T-helper 2 cell treated with Interferon-gamma antibody and Interleukin-4, amounts not matched to agents 5 μg/mL and 100 μg/mL, for 36 hours (primary cell): ENCODE data around the gene LBR.

Experiments used
- DNase-seq: peaks from one replicate; pipeline ENCODE4 v3.0.0; 2021; ENCODE audit warnings: low spot score
- H3K27ac Mint-ChIP-seq: one replicate; pipeline ENCODE4 v1.8.0; 2021; ENCODE audit warnings: mild to moderate bottlenecking, mixed read lengths
- H3K27me3 Mint-ChIP-seq: one replicate; pipeline ENCODE4 v1.8.0; 2021; ENCODE audit warnings: low read depth, mixed read lengths
- H3K36me3 Mint-ChIP-seq: one replicate; pipeline ENCODE4 v1.8.0; 2021; ENCODE audit warnings: low read depth, mixed read lengths
- H3K4me1 Mint-ChIP-seq: one replicate; pipeline ENCODE4 v1.8.0; 2021; ENCODE audit warnings: low read depth, mixed read lengths
- H3K4me3 Mint-ChIP-seq: one replicate; pipeline ENCODE4 v1.8.0; 2022; ENCODE audit warnings: mild to moderate bottlenecking, moderate library complexity, mixed read lengths
- H3K9me3 Mint-ChIP-seq: one replicate; pipeline ENCODE4 v1.8.0; 2021; ENCODE audit warnings: mixed read lengths

LBR gene

GRCh38 chr1:225454733-225455132 is 26.9 kb upstream of the LBR start:
- no peaks in the 10 kb centered on the region for H3K9me3 Mint-ChIP-seq
- H3K27me3 Mint-ChIP-seq = no peaks in the 10 kb centered on the region
- H3K4me1 Mint-ChIP-seq = peaks cover 35% of the 10 kb centered on the region
- peak overlapping the region; percentile 33 for H3K4me3 Mint-ChIP-seq
- H3K27ac Mint-ChIP-seq = peak overlapping the region; percentile 74
- DNase-seq = peak; percentile 82
- peaks cover 3% of the 10 kb centered on the region for H3K36me3 Mint-ChIP-seq

GRCh38 chr1:225453797-225454648 is 26.2 kb upstream of the LBR start:
- Mint-ChIP-seq H3K27me3 (no peaks in the 10 kb centered on the region), H3K4me1 (peaks cover 29% of the 10 kb centered on the region), H3K4me3 (peak overlapping the region; percentile 33), H3K27ac (peak overlapping the region; percentile 62), H3K36me3 (peaks cover 3% of the 10 kb centered on the region), H3K9me3 (no peaks in the 10 kb centered on the region)
- no peak for DNase-seq

- Mint-ChIP-seq H3K36me3 (peaks cover 3% of the 10 kb centered on the region), H3K27me3 (no peaks in the 10 kb centered on the region), H3K9me3 (no peaks in the 10 kb centered on the region), H3K4me3 (no peak overlapping the region), H3K27ac (no peak overlapping the region), H3K4me1 (peaks cover 28% of the 10 kb centered on the region)
- DNase-seq = no peak
Measured at GRCh38 chr1:225451840-225452515, 24.1 kb upstream of the LBR start.

DNA sequence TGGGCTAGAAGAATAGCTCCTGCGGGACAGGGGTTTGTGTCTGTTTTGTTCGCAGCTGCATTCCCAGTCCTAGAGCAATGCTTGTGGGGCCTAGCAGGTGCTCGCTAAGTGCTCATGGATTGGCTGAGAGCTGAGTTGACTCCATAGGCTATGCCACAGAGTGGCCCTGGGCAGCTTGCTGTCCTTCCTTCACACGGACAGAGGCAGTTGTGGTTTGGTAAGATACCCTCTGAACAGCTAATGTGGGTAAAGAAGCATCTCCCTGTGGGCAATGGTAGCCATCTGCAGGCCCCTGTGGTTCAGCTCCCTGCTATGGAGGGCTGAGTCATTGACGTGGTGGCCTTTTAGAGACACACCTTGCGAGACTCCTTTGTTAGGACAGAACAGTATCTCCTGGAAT is 23.5 kb upstream of the LBR start:
- Mint-ChIP-seq H3K4me1 (peaks cover 28% of the 10 kb centered on the region), H3K27ac (no peak overlapping the region), H3K9me3 (no peaks in the 10 kb centered on the region), H3K4me3 (no peak overlapping the region), H3K27me3 (no peaks in the 10 kb centered on the region), H3K36me3 (peaks cover 3% of the 10 kb centered on the region)
- no peak for DNase-seq

DNA sequence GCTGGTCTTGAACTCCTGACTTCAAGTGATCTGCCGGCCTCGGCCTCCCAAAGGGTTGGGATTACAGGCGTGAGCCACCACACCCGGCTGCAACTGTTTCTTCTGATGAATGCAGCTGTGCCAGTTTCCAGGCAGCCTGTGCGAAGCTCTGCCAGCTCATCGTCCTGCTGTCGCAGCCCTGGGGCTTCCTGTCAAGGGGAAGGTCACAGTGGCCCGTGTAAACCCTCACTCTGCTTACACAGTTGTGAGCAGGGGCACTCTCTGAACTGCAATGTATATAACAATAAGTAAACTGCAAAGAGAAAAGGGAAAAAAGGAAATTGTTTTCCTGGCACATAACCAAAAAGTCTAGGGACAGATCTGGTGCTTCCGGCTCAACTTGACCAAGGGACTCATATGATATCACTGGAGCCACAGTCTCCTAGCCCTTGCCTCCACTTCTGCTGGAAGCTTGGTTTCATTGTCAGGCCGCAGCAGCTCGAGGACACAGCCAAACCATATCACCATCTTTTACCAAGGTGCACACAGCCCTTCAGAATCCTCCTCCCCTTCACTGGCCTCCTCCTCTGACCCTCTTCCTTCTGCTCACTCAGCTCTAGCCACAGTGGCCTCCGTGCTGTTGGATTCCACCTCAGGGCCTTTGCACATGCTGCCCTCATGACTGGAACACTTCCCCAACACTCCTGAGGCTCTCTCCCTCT is 22.8 kb upstream of the LBR start:
- Mint-ChIP-seq H3K27me3 (no peaks in the 10 kb centered on the region), H3K27ac (no peak overlapping the region), H3K4me1 (peaks cover 35% of the 10 kb centered on the region), H3K36me3 (peaks cover 3% of the 10 kb centered on the region), H3K4me3 (no peak overlapping the region), H3K9me3 (no peaks in the 10 kb centered on the region)
- DNase-seq = no peak

DNA sequence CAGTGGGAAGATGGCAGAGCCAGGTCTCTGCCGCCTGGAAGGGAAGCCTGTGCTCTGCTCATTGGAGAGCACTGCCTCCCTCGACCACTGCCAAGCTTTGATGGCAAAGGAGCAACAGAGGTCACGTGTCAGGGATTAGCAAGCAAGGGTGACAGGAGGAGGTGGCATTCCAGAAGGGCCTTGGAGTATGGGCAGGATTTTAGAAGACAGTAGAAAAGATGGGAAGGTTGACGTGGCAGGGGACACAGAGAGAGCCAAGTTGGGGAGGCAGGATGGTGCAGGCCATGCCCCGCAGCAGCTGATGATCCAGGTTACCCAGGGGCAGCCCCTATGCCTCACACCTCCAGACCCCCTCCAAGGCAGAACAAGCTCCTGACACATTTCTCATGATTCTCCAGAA is 21.9 kb upstream of the LBR start:
- H3K27me3 Mint-ChIP-seq = peaks cover 3% of the 10 kb centered on the region
- peaks cover 2% of the 10 kb centered on the region for H3K9me3 Mint-ChIP-seq
- peaks cover 4% of the 10 kb centered on the region for H3K36me3 Mint-ChIP-seq
- DNase-seq = no peak
- peaks cover 40% of the 10 kb centered on the region for H3K4me1 Mint-ChIP-seq
- H3K4me3 Mint-ChIP-seq = no peak overlapping the region
- no peak overlapping the region for H3K27ac Mint-ChIP-seq

GRCh38 chr1:225449261-225449660 is 21.4 kb upstream of the LBR start:
- DNase-seq = no peak
- Mint-ChIP-seq H3K4me1 (peaks cover 40% of the 10 kb centered on the region), H3K27me3 (peaks cover 3% of the 10 kb centered on the region), H3K4me3 (no peak overlapping the region), H3K9me3 (peaks cover 4% of the 10 kb centered on the region), H3K27ac (no peak overlapping the region), H3K36me3 (peaks cover 6% of the 10 kb centered on the region)

GRCh38 chr1:225448146-225448805 is 20.4 kb upstream of the LBR start:
- peaks cover 9% of the 10 kb centered on the region for H3K36me3 Mint-ChIP-seq
- H3K27me3 Mint-ChIP-seq = peaks cover 3% of the 10 kb centered on the region
- no peak for DNase-seq
- peaks cover 4% of the 10 kb centered on the region for H3K9me3 Mint-ChIP-seq
- H3K4me3 Mint-ChIP-seq = no peak overlapping the region
- no peak overlapping the region for H3K27ac Mint-ChIP-seq
- peaks cover 38% of the 10 kb centered on the region for H3K4me1 Mint-ChIP-seq

- Mint-ChIP-seq H3K27ac (peak overlapping the region; percentile 1), H3K4me3 (no peak overlapping the region), H3K4me1 (peaks cover 43% of the 10 kb centered on the region), H3K27me3 (peaks cover 3% of the 10 kb centered on the region), H3K9me3 (peaks cover 4% of the 10 kb centered on the region), H3K36me3 (peaks cover 9% of the 10 kb centered on the region)
- no peak for DNase-seq
Measured at GRCh38 chr1:225447650-225448089, 19.8 kb upstream of the LBR start.

- DNase-seq = no peak
- Mint-ChIP-seq H3K4me1 (peaks cover 47% of the 10 kb centered on the region), H3K9me3 (peaks cover 4% of the 10 kb centered on the region), H3K4me3 (no peak overlapping the region), H3K27me3 (peaks cover 3% of the 10 kb centered on the region), H3K27ac (no peak overlapping the region), H3K36me3 (peaks cover 9% of the 10 kb centered on the region)
Measured at GRCh38 chr1:225446981-225447615, 19.3 kb upstream of the LBR start.

- H3K36me3 Mint-ChIP-seq = peaks cover 9% of the 10 kb centered on the region
- H3K4me3 Mint-ChIP-seq = no peak overlapping the region
- peak overlapping the region; percentile 31 for H3K27ac Mint-ChIP-seq
- H3K4me1 Mint-ChIP-seq = peaks cover 52% of the 10 kb centered on the region
- DNase-seq = no peak
- peaks cover 3% of the 10 kb centered on the region for H3K27me3 Mint-ChIP-seq
- peaks cover 4% of the 10 kb centered on the region for H3K9me3 Mint-ChIP-seq
Measured at GRCh38 chr1:225446595-225446960, 18.7 kb upstream of the LBR start.

GRCh38 chr1:225445639-225446594 is 18.1 kb upstream of the LBR start:
- H3K27ac Mint-ChIP-seq = peak overlapping the region; percentile 95
- H3K9me3 Mint-ChIP-seq = peaks cover 4% of the 10 kb centered on the region
- H3K4me3 Mint-ChIP-seq = peak overlapping the region; percentile 77
- peaks cover 3% of the 10 kb centered on the region for H3K27me3 Mint-ChIP-seq
- H3K36me3 Mint-ChIP-seq = peaks cover 9% of the 10 kb centered on the region
- no peak for DNase-seq
- peaks cover 56% of the 10 kb centered on the region for H3K4me1 Mint-ChIP-seq
